BLaER1 treated with 17β-estradiol and CSF1 and Interleukin-3, amounts not matched to agents 10 nM and 100 nM (cell line): ENCODE measurements around the gene GAD2.
A peak's percentile ranks its signal among the peaks of the same experiment; 100 is the strongest.

Experiments
- H3K27ac ChIP-seq, 11 experiments: shearing (Covaris generic); formaldehyde crosslinking; 2 replicates each; pipeline ENCODE4 v1.8.1; 2022
- H3K27me3 ChIP-seq, 11 experiments: shearing (Covaris generic); formaldehyde crosslinking; 2 replicates each; pipeline ENCODE4 v1.8.1; 2022
- H3K36me3 ChIP-seq, 11 experiments: shearing (Covaris generic); formaldehyde crosslinking; 2 replicates each; pipeline ENCODE4 v1.8.1; 2022
- H3K4me1 ChIP-seq, 10 experiments: shearing (Covaris generic); formaldehyde crosslinking; 2 replicates each; pipeline ENCODE4 v1.8.1; 2022
- H3K4me2 ChIP-seq, 11 experiments: shearing (Covaris generic); formaldehyde crosslinking; 2 replicates each; pipeline ENCODE4 v1.8.1; 2022
- H3K4me3 ChIP-seq, 10 experiments: shearing (Covaris generic); formaldehyde crosslinking; 2 replicates each; pipeline ENCODE4 v1.8.1; 2022
- H3K9ac ChIP-seq, 11 experiments: shearing (Covaris generic); formaldehyde crosslinking; 2 replicates each; pipeline ENCODE4 v1.8.1; 2022
- H3K9me3 ChIP-seq, 11 experiments: shearing (Covaris generic); formaldehyde crosslinking; replicated peaks in 1 of 11; 2 replicates each; pipeline ENCODE4 v1.8.1; 2022
- H4K20me1 ChIP-seq, 11 experiments: shearing (Covaris generic); formaldehyde crosslinking; 2 replicates each; pipeline ENCODE4 v1.8.1; 2022
- Cebpa-rat ChIP-seq, 11 experiments: shearing (Covaris generic); IDR thresholded peaks; 2 replicates each; pipeline ENCODE4 v1.8.1; 2022

The GAD2 gene

DNA sequence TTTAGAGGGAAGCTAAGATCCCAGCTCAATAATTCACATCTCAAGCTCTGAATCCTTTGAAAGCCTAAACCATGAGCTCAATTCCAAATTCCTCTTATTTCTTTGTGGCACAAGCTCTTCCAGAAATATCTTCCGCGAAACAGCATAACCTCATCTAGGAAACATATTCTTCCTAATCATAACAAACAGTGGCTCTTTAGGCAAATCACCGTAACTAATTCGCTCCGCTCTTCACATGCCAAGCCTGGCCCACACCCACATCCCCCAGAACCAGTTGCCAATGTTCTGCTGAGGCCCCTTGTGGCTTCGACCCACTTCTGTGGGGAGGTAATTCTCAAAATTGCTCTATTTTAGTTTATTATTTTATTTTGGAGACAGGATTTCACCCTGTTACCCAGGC, 19.2 kb downstream of the GAD2 start:
- Histone ChIP-seq H3K4me1 (no peaks in the 10 kb centered on the region), H4K20me1 (no peaks in the 10 kb centered on the region), H3K4me2 (no peak overlapping the region), H3K27ac (no peak overlapping the region), H3K9ac (no peak overlapping the region), H3K4me3 (no peak overlapping the region), H3K27me3 (no peaks in the 10 kb centered on the region), H3K36me3 (no peaks in the 10 kb centered on the region), H3K9me3 (no peaks in the 10 kb centered on the region)
- TF ChIP-seq Cebpa-rat (IDR thresholded peaks at IDR 0.05), result no peak

DNA sequence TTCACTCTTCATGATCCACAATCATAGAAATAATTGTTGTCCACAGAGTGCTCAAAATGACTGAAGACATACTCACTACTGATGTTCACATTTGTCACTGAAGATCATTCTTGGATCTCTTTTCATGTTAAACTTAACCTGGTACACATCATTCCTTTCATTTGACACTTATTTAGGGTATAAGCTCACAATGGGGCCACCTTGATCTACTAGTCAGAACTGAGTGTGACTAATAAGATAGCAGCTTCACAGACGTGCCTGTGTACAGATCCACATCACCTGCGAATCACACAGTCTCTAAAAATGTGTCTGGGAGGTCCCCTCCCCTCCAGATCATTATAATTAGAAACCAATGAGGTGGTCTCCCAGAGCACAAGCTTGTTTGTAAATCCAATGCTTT, 21.8 kb downstream of the GAD2 start:
- no peaks in the 10 kb centered on the region for H3K36me3 ChIP-seq

DNA sequence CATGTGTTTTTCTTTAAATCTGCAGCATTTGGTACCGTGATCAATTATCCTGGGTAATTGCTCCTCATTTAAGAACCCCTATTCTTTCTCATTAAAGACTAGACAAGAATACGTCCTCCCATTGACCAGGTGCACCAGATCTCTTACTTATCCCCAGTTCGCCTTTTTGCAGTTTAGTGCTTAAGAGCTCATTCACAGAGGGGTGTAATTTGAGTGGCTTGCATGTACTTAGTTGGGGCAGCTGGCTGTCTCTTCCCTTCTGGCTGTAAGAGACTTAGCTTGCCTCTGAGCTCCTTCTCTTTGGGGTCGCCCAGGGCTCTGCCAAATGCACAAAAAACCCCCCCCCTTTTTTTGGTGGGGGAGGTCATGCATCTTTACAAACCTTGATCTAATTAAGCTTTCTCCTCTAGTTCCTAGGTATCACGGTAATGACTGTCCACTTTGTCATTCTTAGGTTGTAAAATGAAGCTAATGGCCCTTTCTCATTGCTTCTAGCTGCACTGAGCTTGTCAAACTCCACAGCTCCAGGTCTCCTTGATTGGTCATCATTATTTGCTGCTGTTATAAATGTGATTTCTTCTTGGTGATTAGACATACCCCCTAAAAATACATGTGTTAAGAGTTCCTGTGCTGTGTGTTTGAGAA, 26.3 kb downstream of the GAD2 start:
- Histone ChIP-seq H3K27me3 (no peaks in the 10 kb centered on the region), H3K4me1 (no peaks in the 10 kb centered on the region), H3K9me3 (no peaks in the 10 kb centered on the region), H3K36me3 (no peaks in the 10 kb centered on the region), H3K27ac (no peak overlapping the region), H3K4me3 (no peak overlapping the region), H3K9ac (no peak overlapping the region), H3K4me2 (no peak overlapping the region), H4K20me1 (no peaks in the 10 kb centered on the region)
- TF ChIP-seq Cebpa-rat (IDR thresholded peaks at IDR 0.05), result no peak

More for the DNA sequence above, 21.8 kb downstream of the GAD2 start:
- Histone ChIP-seq H3K27me3 (no peaks in the 10 kb centered on the region), H3K9ac (no peak overlapping the region), H3K4me3 (no peak overlapping the region), H3K9me3 (no peaks in the 10 kb centered on the region), H3K4me1 (no peaks in the 10 kb centered on the region), H3K4me2 (no peak overlapping the region), H4K20me1 (no peaks in the 10 kb centered on the region), H3K27ac (no peak overlapping the region)
- TF ChIP-seq Cebpa-rat (IDR thresholded peaks at IDR 0.05), result no peak

DNA sequence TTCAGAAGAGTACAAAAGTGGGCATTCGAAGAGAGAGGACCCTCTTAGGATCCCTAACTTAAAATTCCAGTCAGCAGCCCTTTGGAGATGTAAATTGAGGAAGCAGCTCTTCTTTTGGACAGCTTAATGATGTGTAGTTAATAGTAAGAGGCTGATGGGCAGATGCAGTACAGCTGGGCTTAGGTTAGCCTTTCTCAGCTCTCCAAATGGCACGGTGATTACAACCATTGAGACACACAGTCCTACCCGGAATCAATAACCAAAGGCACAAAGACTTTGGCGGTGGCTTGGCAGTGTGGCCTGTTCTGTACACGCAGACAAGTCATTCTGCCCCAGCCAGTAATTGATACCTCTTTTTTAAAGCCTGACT, 26.8 kb downstream of the GAD2 start:
- Histone ChIP-seq H3K9me3 (no peaks in the 10 kb centered on the region), H3K27me3 (no peaks in the 10 kb centered on the region), H4K20me1 (no peaks in the 10 kb centered on the region), H3K36me3 (no peaks in the 10 kb centered on the region), H3K27ac (no peak overlapping the region), H3K4me3 (no peak overlapping the region), H3K4me1 (no peaks in the 10 kb centered on the region), H3K4me2 (no peak overlapping the region), H3K9ac (no peak overlapping the region)
- TF ChIP-seq Cebpa-rat (IDR thresholded peaks at IDR 0.05), result no peak

DNA sequence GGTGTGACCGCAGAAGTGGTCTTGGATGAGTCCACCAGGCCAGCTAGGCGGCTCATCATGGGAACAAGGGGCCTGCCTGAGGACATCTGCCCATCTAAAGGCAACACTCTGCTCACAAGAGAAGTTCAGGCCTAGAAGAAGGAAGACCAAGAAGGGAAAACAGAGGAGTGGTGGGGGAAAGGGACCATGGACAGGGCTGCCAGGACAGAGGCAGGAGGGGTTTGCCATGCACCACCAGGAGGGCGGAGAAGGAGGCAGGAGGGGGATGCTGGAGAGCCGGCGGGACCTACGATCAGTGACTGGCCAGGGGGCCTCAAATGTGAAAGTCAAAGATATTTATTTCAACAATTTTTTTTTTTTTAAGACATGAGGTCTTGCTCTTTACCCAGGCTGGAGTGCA, 33.1 kb downstream of the GAD2 start:
- Histone ChIP-seq H3K27ac (no peak overlapping the region), H3K9me3 (no peaks in the 10 kb centered on the region), H3K4me1 (no peaks in the 10 kb centered on the region), H3K27me3 (no peaks in the 10 kb centered on the region), H3K9ac (no peak overlapping the region), H4K20me1 (no peaks in the 10 kb centered on the region), H3K4me2 (no peak overlapping the region), H3K36me3 (no peaks in the 10 kb centered on the region), H3K4me3 (no peak overlapping the region)
- no peak for TF ChIP-seq Cebpa-rat (IDR thresholded peaks at IDR 0.05)

DNA sequence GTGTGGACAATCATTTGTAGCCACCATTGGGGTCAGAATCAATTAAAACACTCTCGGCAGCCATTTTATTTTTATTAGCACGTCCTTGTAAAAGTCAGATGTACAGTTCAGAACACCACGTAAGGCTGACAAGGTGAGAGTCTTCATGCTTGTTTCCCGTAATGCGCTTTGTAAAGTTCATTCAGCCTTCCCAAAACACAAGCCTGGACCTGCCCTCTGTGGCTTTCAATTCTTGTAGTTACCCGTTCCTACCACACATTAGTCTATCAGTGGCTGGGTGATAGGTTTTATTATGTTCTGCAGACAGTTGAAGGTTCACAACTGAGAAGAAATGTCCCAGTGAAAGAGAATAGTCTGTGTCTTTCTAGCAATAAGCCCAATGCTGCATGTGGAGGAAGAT, 35.4 kb downstream of the GAD2 start:
- no peaks in the 10 kb centered on the region for H3K9me3 ChIP-seq
- no peaks in the 10 kb centered on the region for H3K36me3 ChIP-seq
- no peak overlapping the region for H3K27ac ChIP-seq
- TF ChIP-seq Cebpa-rat (IDR thresholded peaks at IDR 0.05), result no peak
- no peaks in the 10 kb centered on the region for H3K4me1 ChIP-seq
- H3K9ac ChIP-seq, result no peak overlapping the region
- H4K20me1 ChIP-seq, result no peaks in the 10 kb centered on the region
- no peak overlapping the region for H3K4me2 ChIP-seq
- H3K27me3 ChIP-seq, result no peaks in the 10 kb centered on the region
- H3K4me3 ChIP-seq, result no peak overlapping the region

DNA sequence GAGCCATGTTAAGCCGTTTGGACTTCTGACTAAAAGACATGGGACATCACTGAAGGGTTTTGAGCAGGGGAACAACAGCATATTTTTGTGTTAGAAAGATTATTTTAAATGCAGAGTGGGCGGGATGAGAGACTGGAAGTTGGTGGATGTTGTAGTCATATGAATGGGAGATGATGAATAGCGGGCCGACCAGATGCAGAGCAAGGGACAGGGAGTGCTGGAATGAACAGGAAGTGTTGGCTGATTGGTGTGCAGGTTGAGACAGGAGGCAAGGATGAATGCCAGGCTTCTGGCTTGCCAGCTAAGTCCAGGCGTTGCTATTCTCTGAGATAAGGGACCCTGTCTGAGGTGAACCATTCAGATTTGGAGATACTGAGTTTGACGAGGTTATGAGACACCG, 38.0 kb downstream of the GAD2 start:
- Histone ChIP-seq H3K27me3 (no peaks in the 10 kb centered on the region), H3K4me1 (no peaks in the 10 kb centered on the region), H4K20me1 (no peaks in the 10 kb centered on the region), H3K4me2 (no peak overlapping the region), H3K4me3 (no peak overlapping the region), H3K9me3 (no peaks in the 10 kb centered on the region), H3K27ac (no peak overlapping the region), H3K9ac (no peak overlapping the region), H3K36me3 (no peaks in the 10 kb centered on the region)
- no peak for TF ChIP-seq Cebpa-rat (IDR thresholded peaks at IDR 0.05)

DNA sequence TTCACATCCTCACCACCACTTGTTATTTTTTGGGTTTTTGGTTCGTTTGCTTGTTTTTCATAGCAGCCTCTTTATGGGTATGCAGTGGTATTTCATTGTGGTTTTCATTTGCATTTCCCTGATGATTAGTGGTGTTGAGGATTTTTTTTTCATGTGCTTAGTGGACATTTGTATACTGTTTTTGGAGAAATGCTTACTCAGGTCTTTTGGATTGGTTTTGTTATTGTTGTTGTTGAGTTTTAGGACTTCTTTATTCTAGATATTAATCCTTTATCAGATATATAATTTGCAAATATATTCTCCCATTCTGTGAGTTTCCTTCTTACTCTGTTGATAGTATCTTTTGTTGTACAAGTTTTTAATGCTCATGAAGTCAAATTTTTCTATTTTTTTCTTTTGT, 42.8 kb downstream of the GAD2 start:
- H3K4me2 ChIP-seq, result 0 out of 22 replicates have a peak overlapping the region, but pooled peaks of 1 of the 11 experiments have one; percentile 9

DNA sequence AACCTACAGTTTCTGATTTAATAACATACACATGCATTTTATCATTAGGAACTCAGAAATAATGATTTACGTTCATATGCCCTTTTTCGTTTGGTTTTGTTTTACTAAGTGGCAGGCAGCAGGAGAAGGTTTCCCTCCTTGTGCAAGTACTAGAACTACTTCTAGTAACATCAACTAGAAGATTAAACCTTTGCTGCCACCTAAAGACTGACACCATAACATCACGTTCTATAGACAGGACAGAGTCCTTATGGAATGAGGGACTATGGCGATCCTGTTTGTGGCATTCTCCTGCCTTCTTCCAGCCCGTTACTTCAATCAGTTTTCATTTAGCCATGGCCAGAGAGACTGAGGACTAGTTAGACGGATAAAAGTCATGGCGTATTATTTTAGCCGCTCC, 53.2 kb downstream of the GAD2 start:
- no peak overlapping the region for H3K9ac ChIP-seq
- H3K4me2 ChIP-seq, result no peak overlapping the region
- H3K27ac ChIP-seq, result no peak overlapping the region
- H3K36me3 ChIP-seq, result no peaks in the 10 kb centered on the region
- H3K4me1 ChIP-seq, result no peaks in the 10 kb centered on the region
- H4K20me1 ChIP-seq, result no peaks in the 10 kb centered on the region
- H3K9me3 ChIP-seq, result no peaks in the 10 kb centered on the region
- no peak overlapping the region for H3K4me3 ChIP-seq
- no peak for TF ChIP-seq Cebpa-rat (IDR thresholded peaks at IDR 0.05)
- no peaks in the 10 kb centered on the region for H3K27me3 ChIP-seq

More for the DNA sequence above, 42.8 kb downstream of the GAD2 start:
- Histone ChIP-seq H3K27me3 (no peaks in the 10 kb centered on the region), H4K20me1 (no peaks in the 10 kb centered on the region), H3K4me1 (no peaks in the 10 kb centered on the region), H3K36me3 (no peaks in the 10 kb centered on the region), H3K4me3 (no peak overlapping the region), H3K9ac (no peak overlapping the region), H3K9me3 (no peaks in the 10 kb centered on the region), H3K27ac (no peak overlapping the region)
- TF ChIP-seq Cebpa-rat (IDR thresholded peaks at IDR 0.05), result no peak

DNA sequence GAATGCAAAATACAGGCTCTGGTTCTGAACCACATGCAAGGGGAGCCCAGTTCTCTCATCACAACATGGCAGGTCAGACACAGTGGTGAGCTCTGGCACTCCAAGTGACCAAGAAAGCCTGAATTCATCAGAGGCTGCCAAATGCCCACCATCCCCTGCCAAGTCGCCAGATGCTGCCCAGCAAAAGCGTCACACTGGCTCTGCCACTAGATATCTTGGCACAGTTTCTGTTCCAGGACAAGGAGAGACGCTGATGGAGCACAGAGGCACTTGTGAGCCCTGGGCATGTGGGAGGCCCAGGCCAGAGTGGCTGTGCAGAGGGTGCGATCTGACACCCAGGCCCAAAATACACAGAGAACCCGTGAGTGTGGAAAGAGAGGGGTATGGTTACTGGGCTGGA, 57.8 kb downstream of the GAD2 start:
- Histone ChIP-seq H3K4me1 (no peaks in the 10 kb centered on the region), H3K27ac (no peak overlapping the region), H3K4me2 (no peak overlapping the region), H3K36me3 (no peaks in the 10 kb centered on the region), H3K4me3 (no peak overlapping the region), H3K27me3 (no peaks in the 10 kb centered on the region), H3K9ac (no peak overlapping the region), H4K20me1 (no peaks in the 10 kb centered on the region), H3K9me3 (no peaks in the 10 kb centered on the region)
- no peak for TF ChIP-seq Cebpa-rat (IDR thresholded peaks at IDR 0.05)
